Measurements from ENCODE around the gene SIDT2. TPM values are rescaled to one million over a fixed set of nuclear protein-coding genes. Genes with fewer than 3 reads are reported as not detected.
A peak's percentile ranks its signal among the peaks of the same experiment; 100 is the strongest.

The SIDT2 gene
- total RNA-seq, 4 donors from 2014 or later, result 15.3 to 50.1 (median 33.6) TPM

DNA sequence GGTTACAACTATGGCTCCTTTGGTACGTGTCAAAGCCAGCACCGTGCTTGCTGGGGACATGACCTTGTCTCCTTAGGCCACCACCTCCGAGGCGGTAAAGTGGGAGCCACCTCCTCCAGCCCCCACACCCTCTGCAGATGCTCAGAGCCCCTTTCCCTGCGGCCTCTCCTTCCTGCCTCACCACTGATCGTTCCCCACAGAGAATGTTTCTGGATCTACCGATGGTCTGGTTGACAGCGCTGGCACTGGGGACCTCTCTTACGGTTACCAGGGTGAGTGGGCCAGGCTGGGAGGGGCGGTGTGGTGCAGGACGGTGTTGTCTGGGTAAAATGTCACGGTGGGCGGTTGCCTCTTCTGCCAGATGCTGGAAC is 8.9 kb downstream of the SIDT2 start:
- WGBS, 2 donors (ENCODE audit: low coverage in 1 of 2), result 71 to 82% methylated on average over 5 of the region's 13 CpGs
- TF ChIP-seq POLR2AphosphoS5 (IDR thresholded peaks at IDR 0.05) (no peak), CTCF (IDR thresholded peaks at IDR 0.05) (no peak), EP300 (IDR thresholded peaks at IDR 0.05) (no peak), POLR2A (IDR thresholded peaks at IDR 0.05) (no peak)
- peak overlapping the region in 2 of 4 donors; percentile 5 to 31 for H3K27ac ChIP-seq
- H3K27me3 ChIP-seq, result no peaks in the 10 kb centered on the region
- no peaks in the 10 kb centered on the region for H3K9me3 ChIP-seq
- H3K36me3 ChIP-seq, result peaks cover 0 to 100% of the 10 kb centered on the region in 2 donors
- peaks cover 0 to 19% (median 0%) of the 10 kb centered on the region in 3 donors for H3K4me1 ChIP-seq
- no peak overlapping the region for H3K4me3 ChIP-seq
- ATAC-seq, result no peak

GRCh38 chr11:117187799-117188481 is 9.4 kb downstream of the SIDT2 start:
- 100% methylated on average over 1 of the region's 16 CpGs; no CpG with 5 or more reads in 1 of the 2 donors for WGBS, 2 donors (ENCODE audit: low coverage in 1 of 2)
- Histone ChIP-seq H3K4me1 (peaks cover 0 to 18% (median 0%) of the 10 kb centered on the region in 3 donors), H3K9me3 (no peaks in the 10 kb centered on the region), H3K36me3 (peaks cover 0 to 100% of the 10 kb centered on the region in 2 donors), H3K27me3 (no peaks in the 10 kb centered on the region), H3K4me3 (no peak overlapping the region), H3K27ac (peak overlapping the region in 2 of 4 donors; percentile 6 to 27)
- ATAC-seq, result no peak
- TF ChIP-seq EP300 (IDR thresholded peaks at IDR 0.05) (no peak), CTCF (IDR thresholded peaks at IDR 0.05) (no peak)

DNA sequence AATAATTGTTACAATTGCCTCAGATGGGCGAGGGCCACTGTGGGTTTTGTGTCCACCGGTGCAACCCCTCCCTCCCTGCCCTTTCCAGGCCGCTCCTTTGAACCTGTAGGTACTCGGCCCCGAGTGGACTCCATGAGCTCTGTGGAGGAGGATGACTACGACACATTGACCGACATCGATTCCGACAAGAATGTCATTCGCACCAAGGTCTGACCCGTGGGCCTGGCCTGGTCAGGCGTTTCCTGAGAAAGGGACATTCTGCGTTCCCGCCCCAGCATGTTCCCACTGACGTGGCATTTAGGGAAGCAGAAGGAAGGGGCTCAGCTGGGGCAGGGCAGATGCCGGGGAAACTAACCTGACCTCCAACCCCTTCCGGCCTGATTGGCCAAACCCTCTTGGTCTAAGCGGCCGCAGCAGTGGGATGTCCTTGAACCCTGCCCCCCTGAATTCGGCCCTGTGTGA is 10.1 kb downstream of the SIDT2 start:
- peak; percentile 49 for ATAC-seq
- peak overlapping the region in 2 of 4 donors; percentile 25 to 37 for H3K27ac ChIP-seq
- no peak for TF ChIP-seq EP300 (IDR thresholded peaks at IDR 0.05)
- TF ChIP-seq POLR2AphosphoS5 (IDR thresholded peaks at IDR 0.05), result no peak

GRCh38 chr11:117189191-117189940 is 10.8 kb downstream of the SIDT2 start:
- Histone ChIP-seq H3K27me3 (no peaks in the 10 kb centered on the region), H3K36me3 (peaks cover 0 to 100% of the 10 kb centered on the region in 2 donors), H3K27ac (peak overlapping the region in 3 of 4 donors; percentile 11 to 52 (median 37)), H3K4me3 (no peak overlapping the region), H3K4me1 (peaks cover 0 to 18% (median 0%) of the 10 kb centered on the region in 3 donors), H3K9me3 (no peaks in the 10 kb centered on the region)
- TF ChIP-seq POLR2AphosphoS5 (IDR thresholded peaks at IDR 0.05) (no peak), CTCF (IDR thresholded peaks at IDR 0.05) (no peak), EP300 (IDR thresholded peaks at IDR 0.05) (no peak), POLR2A (IDR thresholded peaks at IDR 0.05) (no peak)
- WGBS, 2 donors (ENCODE audit: low coverage in 1 of 2), result 83 to 90% methylated on average over 2 to 4 of the region's 22 CpGs
- peak; percentile 47 for ATAC-seq

More for the DNA sequence above, 10.1 kb downstream of the SIDT2 start:
- peaks cover 0 to 18% (median 0%) of the 10 kb centered on the region in 3 donors for H3K4me1 ChIP-seq
- H3K27me3 ChIP-seq, result no peaks in the 10 kb centered on the region
- 73 to 80% methylated on average over 1 to 4 of the region's 20 CpGs for WGBS, 2 donors (ENCODE audit: low coverage in 1 of 2)
- no peak overlapping the region for H3K4me3 ChIP-seq
- no peaks in the 10 kb centered on the region for H3K9me3 ChIP-seq
- H3K36me3 ChIP-seq, result peaks cover 0 to 100% of the 10 kb centered on the region in 2 donors

- Histone ChIP-seq H3K27me3 (no peaks in the 10 kb centered on the region), H3K27ac (peak overlapping the region in 3 of 4 donors; percentile 9 to 52 (median 11)), H3K4me1 (peaks cover 0 to 18% (median 0%) of the 10 kb centered on the region in 3 donors), H3K36me3 (peaks cover 0 to 96% of the 10 kb centered on the region in 2 donors), H3K4me3 (no peak overlapping the region), H3K9me3 (no peaks in the 10 kb centered on the region)
- no CpG with 5 or more reads among the region's 8 CpGs for WGBS, 2 donors (ENCODE audit: low coverage in 1 of 2)
- TF ChIP-seq CTCF (IDR thresholded peaks at IDR 0.05) (no peak), POLR2A (IDR thresholded peaks at IDR 0.05) (no peak), POLR2AphosphoS5 (IDR thresholded peaks at IDR 0.05) (no peak), EP300 (IDR thresholded peaks at IDR 0.05) (no peak)
- ATAC-seq, result no peak
These were observed 11.5 kb downstream of the SIDT2 start for GRCh38 chr11:117189941-117190544.

All from gastroesophageal sphincter (tissue), 4 donors.